ENCODE data around the gene ROPN1L.

Gene ROPN1L

DNA sequence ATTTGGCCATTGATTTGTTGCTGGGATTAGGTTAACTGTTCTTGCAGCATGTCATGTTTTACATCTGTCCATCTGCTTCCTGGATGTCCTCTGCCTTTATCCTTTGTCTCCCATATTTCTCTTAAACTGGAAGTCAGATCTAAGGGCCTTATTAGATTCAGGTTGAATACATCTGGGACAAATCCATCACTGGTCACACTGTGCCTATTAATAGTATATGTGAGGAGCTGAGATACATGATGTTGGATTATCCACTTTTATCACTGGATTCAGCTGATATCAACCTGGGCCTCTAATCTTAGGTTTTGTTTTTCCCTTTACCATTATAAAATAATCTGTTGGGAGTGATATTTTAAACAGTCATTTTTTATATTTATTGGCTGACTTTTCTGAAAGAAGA, 41.8 kb upstream of the ROPN1L start:
- no peak overlapping the region for H3K4ac ChIP-seq (ENCODE audit: low read depth, low read length)
- H3K18ac ChIP-seq (ENCODE audit: low read length) = no peak overlapping the region
- H2AK5ac ChIP-seq (ENCODE audit: low read length) = no peak overlapping the region
- H3K4me3 ChIP-seq (ENCODE audit: low read depth, low read length) = no peak overlapping the region
- H3K27me3 ChIP-seq (ENCODE audit: insufficient read depth, low read length) = no peaks in the 10 kb centered on the region
- peaks cover 5 to 18% of the 10 kb centered on the region in 2 experiments for H3K36me3 ChIP-seq (ENCODE audit: control insufficient read depth in 1 of 2, insufficient read depth in 2 of 2, low read length in 2 of 2)
- H3K9ac ChIP-seq (ENCODE audit: low read length) = no peak overlapping the region
- no peak overlapping the region for H4K8ac ChIP-seq (ENCODE audit: low read depth, low read length)
- H3K4me2 ChIP-seq (ENCODE audit: low read length) = no peak overlapping the region
- no peaks in the 10 kb centered on the region for H3K4me1 ChIP-seq (ENCODE audit: control insufficient read depth in 1 of 2, insufficient read depth in 2 of 2, low read length in 2 of 2)
- no peaks in the 10 kb centered on the region for H3K9me3 ChIP-seq (ENCODE audit: insufficient read depth, low read depth, low read length)
- H4K12ac ChIP-seq (ENCODE audit: low read depth, low read length) = no peak overlapping the region
- H3K79me2 ChIP-seq (ENCODE audit: control insufficient read depth, insufficient read depth, low read length, poor library complexity) = no peaks in the 10 kb centered on the region
- H3K27ac ChIP-seq (ENCODE audit: low read depth, low read length) = no peak overlapping the region
- H2BK120ac ChIP-seq (ENCODE audit: insufficient read depth, low read length, poor library complexity) = no peak overlapping the region
- no peak overlapping the region for H2BK5ac ChIP-seq (ENCODE audit: low read depth, low read length, poor library complexity)
- no peaks in the 10 kb centered on the region for H3K79me1 ChIP-seq (ENCODE audit: low read length)
- H2BK12ac ChIP-seq (ENCODE audit: low read length) = no peak overlapping the region
- no peak overlapping the region for H3K14ac ChIP-seq (ENCODE audit: low read length)
- H2AFZ ChIP-seq (ENCODE audit: insufficient read depth, low read length, poor library complexity) = no peak overlapping the region
- no peak overlapping the region for H4K91ac ChIP-seq (ENCODE audit: low read depth, low read length)
- H3K23ac ChIP-seq (ENCODE audit: low read length) = no peak overlapping the region
- DNase-seq = no peak

DNA sequence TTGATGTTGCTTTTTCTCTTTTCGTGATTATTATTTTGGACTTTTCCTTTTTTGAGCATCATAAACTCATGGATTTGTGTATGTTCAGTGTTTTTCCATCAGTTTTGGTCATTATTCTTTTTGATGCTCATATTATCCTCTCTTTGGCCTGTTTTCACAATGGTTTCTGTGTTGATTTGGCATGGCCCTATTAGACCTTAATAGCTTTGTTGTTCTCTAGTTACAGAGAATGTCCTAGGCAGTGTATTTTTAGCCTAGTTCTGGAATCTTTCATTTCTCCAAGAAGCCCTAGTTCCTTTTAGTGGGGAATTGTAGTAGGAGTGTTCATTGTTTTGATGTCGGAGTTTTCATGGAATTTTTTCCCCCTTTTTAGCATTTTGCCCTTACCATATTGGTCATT, 41.3 kb upstream of the ROPN1L start:
- no peak overlapping the region for H4K91ac ChIP-seq (ENCODE audit: low read depth, low read length)
- H2BK120ac ChIP-seq (ENCODE audit: insufficient read depth, low read length, poor library complexity) = no peak overlapping the region
- H4K8ac ChIP-seq (ENCODE audit: low read depth, low read length) = no peak overlapping the region
- no peak overlapping the region for H3K9ac ChIP-seq (ENCODE audit: low read length)
- no peak overlapping the region for H3K4ac ChIP-seq (ENCODE audit: low read depth, low read length)
- H3K36me3 ChIP-seq (ENCODE audit: control insufficient read depth in 1 of 2, insufficient read depth in 2 of 2, low read length in 2 of 2) = peaks cover 5 to 18% of the 10 kb centered on the region in 2 experiments
- H3K27ac ChIP-seq (ENCODE audit: low read depth, low read length) = no peak overlapping the region
- no peaks in the 10 kb centered on the region for H3K79me2 ChIP-seq (ENCODE audit: control insufficient read depth, insufficient read depth, low read length, poor library complexity)
- H3K18ac ChIP-seq (ENCODE audit: low read length) = no peak overlapping the region
- DNase-seq = no peak
- H3K4me2 ChIP-seq (ENCODE audit: low read length) = no peak overlapping the region
- H2AFZ ChIP-seq (ENCODE audit: insufficient read depth, low read length, poor library complexity) = no peak overlapping the region
- H3K9me3 ChIP-seq (ENCODE audit: insufficient read depth, low read depth, low read length) = no peaks in the 10 kb centered on the region
- H3K14ac ChIP-seq (ENCODE audit: low read length) = no peak overlapping the region
- H2AK5ac ChIP-seq (ENCODE audit: low read length) = no peak overlapping the region
- no peaks in the 10 kb centered on the region for H3K79me1 ChIP-seq (ENCODE audit: low read length)
- H3K4me1 ChIP-seq (ENCODE audit: control insufficient read depth in 1 of 2, insufficient read depth in 2 of 2, low read length in 2 of 2) = no peaks in the 10 kb centered on the region
- H4K12ac ChIP-seq (ENCODE audit: low read depth, low read length) = no peak overlapping the region
- WGBS (ENCODE audit: extremely low coverage, insufficient coverage, insufficient read length) = no CpG with 5 or more reads among the region's 2 CpGs
- H3K4me3 ChIP-seq (ENCODE audit: low read depth, low read length) = no peak overlapping the region
- H3K23ac ChIP-seq (ENCODE audit: low read length) = no peak overlapping the region
- H3K27me3 ChIP-seq (ENCODE audit: insufficient read depth, low read length) = no peaks in the 10 kb centered on the region
- H2BK12ac ChIP-seq (ENCODE audit: low read length) = no peak overlapping the region
- no peak overlapping the region for H2BK5ac ChIP-seq (ENCODE audit: low read depth, low read length, poor library complexity)

DNA sequence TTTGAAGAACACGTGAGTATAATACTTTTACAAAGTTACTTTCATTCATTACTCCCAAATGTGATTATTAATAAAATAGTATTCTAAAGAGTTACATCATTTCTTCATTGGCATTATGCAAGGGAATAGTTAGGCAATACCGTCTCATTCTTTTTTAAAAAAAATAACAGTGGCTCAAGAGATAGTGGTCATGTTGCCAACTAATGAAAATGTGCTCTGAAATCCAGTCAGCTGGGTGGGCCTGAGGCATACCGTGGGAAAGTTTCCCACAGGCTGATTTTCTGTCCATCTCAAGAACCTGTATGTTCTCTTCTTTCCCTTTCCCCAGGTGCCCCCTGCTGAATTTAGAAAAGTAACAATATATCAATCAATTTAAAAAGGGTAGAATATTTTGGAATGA, 40.8 kb upstream of the ROPN1L start:
- no peak overlapping the region for H3K27ac ChIP-seq (ENCODE audit: low read depth, low read length)
- no peak overlapping the region for H3K4me3 ChIP-seq (ENCODE audit: low read depth, low read length)
- peaks cover 7 to 17% of the 10 kb centered on the region in 2 experiments for H3K36me3 ChIP-seq (ENCODE audit: control insufficient read depth in 1 of 2, insufficient read depth in 2 of 2, low read length in 2 of 2)
- no peak overlapping the region for H3K23ac ChIP-seq (ENCODE audit: low read length)
- no peak overlapping the region for H2AK5ac ChIP-seq (ENCODE audit: low read length)
- no CpG with 5 or more reads among the region's 3 CpGs for WGBS (ENCODE audit: extremely low coverage, insufficient coverage, insufficient read length)
- H3K18ac ChIP-seq (ENCODE audit: low read length) = no peak overlapping the region
- no peak overlapping the region for H2BK120ac ChIP-seq (ENCODE audit: insufficient read depth, low read length, poor library complexity)
- no peak overlapping the region for H4K8ac ChIP-seq (ENCODE audit: low read depth, low read length)
- H2BK5ac ChIP-seq (ENCODE audit: low read depth, low read length, poor library complexity) = no peak overlapping the region
- H3K9ac ChIP-seq (ENCODE audit: low read length) = no peak overlapping the region
- no peak overlapping the region for H4K91ac ChIP-seq (ENCODE audit: low read depth, low read length)
- no peak for DNase-seq
- H2AFZ ChIP-seq (ENCODE audit: insufficient read depth, low read length, poor library complexity) = no peak overlapping the region
- H3K9me3 ChIP-seq (ENCODE audit: insufficient read depth, low read depth, low read length) = no peaks in the 10 kb centered on the region
- H2BK12ac ChIP-seq (ENCODE audit: low read length) = no peak overlapping the region
- no peak overlapping the region for H3K4me2 ChIP-seq (ENCODE audit: low read length)
- no peaks in the 10 kb centered on the region for H3K27me3 ChIP-seq (ENCODE audit: insufficient read depth, low read length)
- no peak overlapping the region for H3K4ac ChIP-seq (ENCODE audit: low read depth, low read length)
- no peak overlapping the region for H4K12ac ChIP-seq (ENCODE audit: low read depth, low read length)
- no peaks in the 10 kb centered on the region for H3K79me2 ChIP-seq (ENCODE audit: control insufficient read depth, insufficient read depth, low read length, poor library complexity)
- H3K4me1 ChIP-seq (ENCODE audit: control insufficient read depth in 1 of 2, insufficient read depth in 2 of 2, low read length in 2 of 2) = no peaks in the 10 kb centered on the region
- no peaks in the 10 kb centered on the region for H3K79me1 ChIP-seq (ENCODE audit: low read length)
- no peak overlapping the region for H3K14ac ChIP-seq (ENCODE audit: low read length)

DNA sequence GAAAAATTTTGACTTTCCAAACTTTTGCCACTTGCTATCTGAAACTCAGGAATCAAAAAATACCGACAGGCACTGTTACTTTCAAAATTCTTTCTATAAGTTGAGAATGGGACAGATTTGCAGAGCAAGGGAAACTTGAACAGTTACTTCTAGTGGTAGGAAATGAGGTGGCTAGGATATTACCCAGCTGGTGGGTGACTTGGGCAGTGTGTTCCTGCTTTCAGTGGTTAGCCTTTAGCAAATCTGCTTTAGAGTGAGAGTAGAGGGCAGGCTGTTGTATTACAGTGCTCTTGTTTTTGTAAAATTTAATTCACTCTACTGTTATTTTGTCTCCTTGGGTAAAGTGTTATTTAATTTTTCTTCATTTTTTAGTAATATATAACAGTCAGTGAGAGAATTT, 40.2 kb upstream of the ROPN1L start:
- H3K27me3 ChIP-seq (ENCODE audit: insufficient read depth, low read length) = no peaks in the 10 kb centered on the region
- no peak overlapping the region for H3K23ac ChIP-seq (ENCODE audit: low read length)
- no peak overlapping the region for H4K91ac ChIP-seq (ENCODE audit: low read depth, low read length)
- H4K8ac ChIP-seq (ENCODE audit: low read depth, low read length) = no peak overlapping the region
- H2AFZ ChIP-seq (ENCODE audit: insufficient read depth, low read length, poor library complexity) = no peak overlapping the region
- no peak overlapping the region for H3K4me3 ChIP-seq (ENCODE audit: low read depth, low read length)
- H3K18ac ChIP-seq (ENCODE audit: low read length) = no peak overlapping the region
- no peak overlapping the region for H2BK5ac ChIP-seq (ENCODE audit: low read depth, low read length, poor library complexity)
- H3K79me1 ChIP-seq (ENCODE audit: low read length) = no peaks in the 10 kb centered on the region
- no peak overlapping the region for H4K12ac ChIP-seq (ENCODE audit: low read depth, low read length)
- H3K14ac ChIP-seq (ENCODE audit: low read length) = no peak overlapping the region
- H3K4me2 ChIP-seq (ENCODE audit: low read length) = no peak overlapping the region
- no peak for DNase-seq
- no peaks in the 10 kb centered on the region for H3K9me3 ChIP-seq (ENCODE audit: insufficient read depth, low read depth, low read length)
- H3K9ac ChIP-seq (ENCODE audit: low read length) = no peak overlapping the region
- no peaks in the 10 kb centered on the region for H3K4me1 ChIP-seq (ENCODE audit: control insufficient read depth in 1 of 2, insufficient read depth in 2 of 2, low read length in 2 of 2)
- whole genome bisulfite sequencing (ENCODE audit: extremely low coverage, insufficient coverage, insufficient read length) = no CpG with 5 or more reads among the region's 1 CpG
- peaks cover 9 to 18% of the 10 kb centered on the region in 2 experiments for H3K36me3 ChIP-seq (ENCODE audit: control insufficient read depth in 1 of 2, insufficient read depth in 2 of 2, low read length in 2 of 2)
- H3K4ac ChIP-seq (ENCODE audit: low read depth, low read length) = no peak overlapping the region
- H2BK12ac ChIP-seq (ENCODE audit: low read length) = no peak overlapping the region
- no peak overlapping the region for H2AK5ac ChIP-seq (ENCODE audit: low read length)
- no peaks in the 10 kb centered on the region for H3K79me2 ChIP-seq (ENCODE audit: control insufficient read depth, insufficient read depth, low read length, poor library complexity)
- no peak overlapping the region for H3K27ac ChIP-seq (ENCODE audit: low read depth, low read length)
- no peak overlapping the region for H2BK120ac ChIP-seq (ENCODE audit: insufficient read depth, low read length, poor library complexity)
